ENCODE data around the gene TCF25.
A peak's percentile ranks its signal among the peaks of the same experiment; 100 is the strongest.

- TF ChIP-seq CTCF (IDR thresholded peaks at IDR 0.05) (no peak), POLR2A (IDR thresholded peaks at IDR 0.05) (no peak), EP300 (IDR thresholded peaks at IDR 0.05) (no peak), POLR2AphosphoS5 (IDR thresholded peaks at IDR 0.05) (peak in 2 of 3 donors; percentile 33 to 40)
These were observed 49.1 kb downstream of the TCF25 start for GRCh38 chr16:89922477-89922883.
